GM21526 (cell line): Measurements from ENCODE around the gene HKDC1.
"Not testable (repeated sequence)": the region's sequence is repeated elsewhere in the genome, so short reads cannot be mapped to it uniquely, and the experiment has no call there.

Source experiments
- ATAC-seq: cut with Tn5 transposase; IDR thresholded peaks from one replicate; pipeline ENCODE4 v1.9.1; 2021; ENCODE audit warnings: moderate library complexity; ENCODE audit not compliant: unreplicated experiment, low FRiP score

HKDC1 gene

GRCh38 chr10:69220041-69220451 is at the start of gene HKDC1:
HKDC1 (plus strand) TSS chr10:69220332; CDS start chr10:69220436, 104 bp downstream.
- no peak for ATAC-seq

GRCh38 chr10:69172241-69172982 is 47.7 kb upstream of the HKDC1 start:
- no peak for ATAC-seq

GRCh38 chr10:69175326-69175725 is 44.8 kb upstream of the HKDC1 start:
- ATAC-seq = not testable (repeated sequence)

- no peak for ATAC-seq
Measured at GRCh38 chr10:69176823-69177222, 43.3 kb upstream of the HKDC1 start.

- peak; percentile 25 for ATAC-seq
Measured at GRCh38 chr10:69179089-69179742, 40.9 kb upstream of the HKDC1 start.

GRCh38 chr10:69179743-69180524 is 40.2 kb upstream of the HKDC1 start, which contains the start of gene SUPV3L1:
SUPV3L1 (plus strand) TSS chr10:69180234; CDS start chr10:69180292, 58 bp downstream.
- ATAC-seq = peak; percentile 69

GRCh38 chr10:69180525-69181204 is 39.5 kb upstream of the HKDC1 start:
- no peak for ATAC-seq

- ATAC-seq = no peak
Measured at GRCh38 chr10:69181433-69181832, 38.7 kb upstream of the HKDC1 start.

- no peak for ATAC-seq
Measured at GRCh38 chr10:69182005-69182404, 38.1 kb upstream of the HKDC1 start.

GRCh38 chr10:69186524-69186923 is 33.6 kb upstream of the HKDC1 start:
- no peak for ATAC-seq

- ATAC-seq = no peak
Measured at GRCh38 chr10:69201045-69201444, 19.1 kb upstream of the HKDC1 start.

- ATAC-seq = no peak
Measured at GRCh38 chr10:69202332-69202731, 17.8 kb upstream of the HKDC1 start.

- ATAC-seq = no peak
Measured at GRCh38 chr10:69208761-69209160, 11.4 kb upstream of the HKDC1 start.

GRCh38 chr10:69209787-69210484 is 10.2 kb upstream of the HKDC1 start:
- ATAC-seq = no peak

- no peak for ATAC-seq
Measured at GRCh38 chr10:69211104-69211503, 9.0 kb upstream of the HKDC1 start.

GRCh38 chr10:69211524-69211923 is 8.6 kb upstream of the HKDC1 start:
- no peak for ATAC-seq

GRCh38 chr10:69213591-69214311 is 6.4 kb upstream of the HKDC1 start:
- ATAC-seq = no peak

- ATAC-seq = no peak
Measured at GRCh38 chr10:69214666-69215131, 5.4 kb upstream of the HKDC1 start.
